GDM1 (cell line): ENCODE data around the gene IRF2BP2.
"Not testable (repeated sequence)": the region's sequence is repeated elsewhere in the genome, so short reads cannot be mapped to it uniquely, and the experiment has no call there.

Experiments used
- DNase-seq: peaks from one replicate; lab custom pipeline; 2025; lab: John Stamatoyannopoulos, UW

The IRF2BP2 gene

GRCh38 chr1:234610061-234610665 is at the start of gene IRF2BP2:
IRF2BP2 (minus strand) TSS chr1:234610178; CDS start chr1:234609494, 684 bp downstream.
- peak; percentile 88 for DNase-seq

- no peak for DNase-seq
Measured at GRCh38 chr1:234659538-234659937, 49.6 kb upstream of the IRF2BP2 start.

GRCh38 chr1:234658138-234658537 is 48.2 kb upstream of the IRF2BP2 start:
- no peak for DNase-seq

- peak; percentile 68 for DNase-seq
Measured at GRCh38 chr1:234656944-234657654, 47.1 kb upstream of the IRF2BP2 start.

- DNase-seq = no peak
Measured at GRCh38 chr1:234656070-234656895, 46.3 kb upstream of the IRF2BP2 start.

GRCh38 chr1:234655328-234656069 is 45.5 kb upstream of the IRF2BP2 start:
- no peak for DNase-seq

- DNase-seq = no peak
Measured at GRCh38 chr1:234654002-234654733, 44.2 kb upstream of the IRF2BP2 start.

- no peak for DNase-seq
Measured at GRCh38 chr1:234649432-234650081, 39.6 kb upstream of the IRF2BP2 start.

GRCh38 chr1:234647758-234648157 is 37.8 kb upstream of the IRF2BP2 start:
- DNase-seq = no peak

- DNase-seq = no peak
Measured at GRCh38 chr1:234647245-234647644, 37.3 kb upstream of the IRF2BP2 start.

GRCh38 chr1:234645964-234646363 is 36.0 kb upstream of the IRF2BP2 start:
- DNase-seq = no peak

- DNase-seq = no peak
Measured at GRCh38 chr1:234645474-234645953, 35.5 kb upstream of the IRF2BP2 start.

- DNase-seq = no peak
Measured at GRCh38 chr1:234644928-234645327, 35.0 kb upstream of the IRF2BP2 start.

- DNase-seq = no peak
Measured at GRCh38 chr1:234643850-234644134, 33.8 kb upstream of the IRF2BP2 start.

GRCh38 chr1:234643111-234643849 is 33.3 kb upstream of the IRF2BP2 start:
- DNase-seq = no peak

- DNase-seq = no peak
Measured at GRCh38 chr1:234642428-234642827, 32.5 kb upstream of the IRF2BP2 start.

- no peak for DNase-seq
Measured at GRCh38 chr1:234639961-234640360, 30.0 kb upstream of the IRF2BP2 start.

- no peak for DNase-seq
Measured at GRCh38 chr1:234638832-234639799, 29.1 kb upstream of the IRF2BP2 start.

- DNase-seq = not testable (repeated sequence)
Measured at GRCh38 chr1:234634922-234635321, 24.9 kb upstream of the IRF2BP2 start.
